Activated CD4-positive, alpha-beta T cell treated with anti-CD3 and anti-CD28 coated beads, Interleukin-2, amount 50 U/mL, for 1 hour (primary cell): ENCODE data around the gene TCERG1L.
"Not testable (repeated sequence)": the region's sequence is repeated elsewhere in the genome, so short reads cannot be mapped to it uniquely, and the experiment has no call there.

ENCODE experiments used
- DNase-seq: peaks from one replicate; pipeline ENCODE4 v3.0.0-alpha.2; 2020

Gene TCERG1L

DNA sequence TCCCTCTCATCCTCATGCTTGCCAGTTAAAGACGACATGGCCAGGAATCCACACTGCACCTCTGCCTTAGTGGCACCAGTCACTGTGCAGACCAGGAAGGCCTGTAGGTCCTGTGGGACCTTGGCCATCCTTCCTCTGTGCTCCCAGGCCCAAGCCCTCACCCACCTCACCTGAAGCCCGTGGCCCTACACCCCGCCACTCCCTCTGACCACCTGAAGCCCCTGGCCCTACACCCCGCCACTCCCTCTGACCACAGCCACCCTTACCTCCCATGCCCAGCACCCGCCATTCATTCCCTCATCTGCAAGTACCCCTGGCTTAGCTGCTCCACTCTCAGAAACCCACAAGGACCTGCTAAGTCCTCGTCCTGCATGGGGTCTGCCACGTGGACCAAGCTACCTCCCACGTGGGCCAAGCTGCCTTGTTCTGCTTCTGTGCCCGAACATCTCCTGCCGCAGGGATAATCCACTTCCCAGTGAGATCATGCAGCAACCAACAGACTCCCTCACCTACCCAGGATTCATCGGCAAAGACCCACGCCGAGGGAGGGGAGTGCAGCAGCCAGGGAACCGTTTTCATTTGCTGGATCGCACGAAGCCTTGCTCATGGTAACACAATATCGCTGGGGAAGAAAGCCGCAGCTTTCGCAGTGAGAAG, 151.2 kb downstream of the TCERG1L start:
- DNase-seq, result no peak

DNA sequence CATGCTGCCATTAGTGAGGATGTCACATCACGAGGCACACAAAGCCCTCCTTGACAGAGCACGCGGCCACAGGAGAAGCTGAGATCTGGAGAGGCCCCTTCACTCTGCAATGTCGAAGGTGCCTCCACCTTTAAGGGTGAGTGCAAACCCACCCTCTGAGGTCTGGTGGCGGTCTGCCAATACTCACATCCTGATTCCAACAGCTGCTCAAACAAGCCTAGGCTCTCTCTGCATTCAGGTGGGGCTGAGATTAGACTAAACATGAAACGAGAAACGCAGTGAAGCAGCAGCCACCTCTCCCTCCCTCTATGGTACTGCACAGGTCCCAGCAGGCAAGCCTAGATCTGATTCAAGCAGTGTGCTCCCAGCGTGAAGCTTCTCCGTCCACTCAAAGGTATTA, 151.8 kb downstream of the TCERG1L start:
- DNase-seq, result no peak

DNA sequence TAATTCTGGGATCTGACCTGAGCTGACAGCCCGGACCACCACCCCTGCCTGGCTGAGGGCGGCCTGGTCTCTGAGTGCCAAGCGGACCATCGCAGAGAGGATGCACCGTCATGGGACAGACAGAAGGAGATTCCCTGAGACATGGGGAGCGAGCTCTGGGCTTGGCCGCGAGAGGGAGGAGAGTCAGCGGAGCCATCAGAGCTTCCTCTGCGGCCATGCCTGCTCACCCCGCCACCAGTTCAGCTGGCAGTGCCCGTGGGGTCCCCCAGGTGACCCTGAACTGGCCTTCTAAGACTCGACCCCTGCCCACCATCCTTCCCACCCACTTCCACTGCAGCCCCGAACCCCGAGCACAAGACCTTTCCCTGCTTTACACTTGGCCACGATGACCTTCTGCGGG, 152.8 kb downstream of the TCERG1L start:
- DNase-seq, result no peak

DNA sequence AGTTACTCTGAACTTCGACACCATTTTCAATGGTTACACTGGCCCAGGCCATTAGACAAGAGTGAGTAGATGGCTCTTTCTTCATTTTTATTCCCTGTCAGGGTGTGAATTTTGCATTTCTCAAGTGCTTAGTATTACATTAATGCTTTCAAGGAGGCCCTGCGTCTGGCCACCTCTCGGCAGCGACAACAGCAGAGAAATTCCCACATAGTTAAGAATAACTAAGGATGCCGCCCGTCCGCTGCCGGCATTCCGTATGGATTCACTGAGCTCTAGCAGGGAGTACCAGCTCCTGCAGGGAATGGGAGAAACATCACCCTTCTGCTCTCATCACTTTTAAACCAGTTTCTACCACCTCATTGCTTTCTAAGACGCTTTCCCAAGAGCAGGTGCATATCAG, 153.6 kb downstream of the TCERG1L start:
- no peak for DNase-seq

DNA sequence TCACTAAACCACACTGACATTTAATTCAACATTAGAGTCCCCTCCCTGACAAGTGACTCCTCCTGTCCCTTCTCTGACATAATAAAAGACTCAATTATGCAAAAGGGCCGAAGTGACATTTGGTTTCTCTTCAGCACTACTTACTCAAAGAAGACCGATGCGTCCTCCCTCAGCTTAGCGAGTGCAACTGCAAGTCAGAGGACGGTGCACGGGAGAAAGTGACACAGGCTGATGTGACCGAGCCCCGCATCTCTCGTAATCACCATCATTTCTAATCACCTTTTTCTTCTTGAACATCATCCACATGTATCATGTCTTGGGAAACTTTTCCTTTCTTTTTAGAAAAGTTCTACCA, 155.7 kb downstream of the TCERG1L start:
- DNase-seq, result no peak

DNA sequence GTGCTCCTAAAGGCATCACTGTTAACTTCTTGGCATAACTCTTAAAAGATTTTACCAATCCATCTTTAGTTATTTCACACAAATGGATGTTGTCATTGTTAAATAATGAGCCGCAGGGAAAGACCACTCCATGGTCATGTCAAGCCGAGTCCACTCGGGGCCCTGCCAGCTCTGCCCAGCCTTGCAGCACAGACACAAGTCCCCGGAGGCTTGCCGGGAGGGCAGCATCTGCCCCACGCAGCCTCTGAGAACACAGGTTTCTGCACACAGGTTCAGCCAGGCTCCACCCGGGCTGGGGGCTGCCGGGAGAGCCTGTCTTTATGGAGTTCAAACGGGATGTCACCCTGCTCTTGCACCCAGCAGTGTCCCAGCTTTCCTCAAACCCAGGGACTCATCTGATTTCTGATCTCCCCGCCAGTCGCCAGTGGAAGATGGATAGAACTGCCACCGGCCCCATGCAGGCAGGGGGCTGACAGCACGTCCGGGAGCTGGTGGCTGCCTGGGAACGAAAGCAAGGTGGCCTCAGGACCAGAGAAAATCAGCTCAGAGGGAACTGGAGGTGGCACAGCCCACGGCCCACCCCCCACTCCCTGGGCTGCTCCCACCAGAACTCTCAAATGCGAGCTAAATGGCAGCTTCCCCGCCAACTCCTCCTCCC, 156.2 kb downstream of the TCERG1L start:
- DNase-seq, result no peak

DNA sequence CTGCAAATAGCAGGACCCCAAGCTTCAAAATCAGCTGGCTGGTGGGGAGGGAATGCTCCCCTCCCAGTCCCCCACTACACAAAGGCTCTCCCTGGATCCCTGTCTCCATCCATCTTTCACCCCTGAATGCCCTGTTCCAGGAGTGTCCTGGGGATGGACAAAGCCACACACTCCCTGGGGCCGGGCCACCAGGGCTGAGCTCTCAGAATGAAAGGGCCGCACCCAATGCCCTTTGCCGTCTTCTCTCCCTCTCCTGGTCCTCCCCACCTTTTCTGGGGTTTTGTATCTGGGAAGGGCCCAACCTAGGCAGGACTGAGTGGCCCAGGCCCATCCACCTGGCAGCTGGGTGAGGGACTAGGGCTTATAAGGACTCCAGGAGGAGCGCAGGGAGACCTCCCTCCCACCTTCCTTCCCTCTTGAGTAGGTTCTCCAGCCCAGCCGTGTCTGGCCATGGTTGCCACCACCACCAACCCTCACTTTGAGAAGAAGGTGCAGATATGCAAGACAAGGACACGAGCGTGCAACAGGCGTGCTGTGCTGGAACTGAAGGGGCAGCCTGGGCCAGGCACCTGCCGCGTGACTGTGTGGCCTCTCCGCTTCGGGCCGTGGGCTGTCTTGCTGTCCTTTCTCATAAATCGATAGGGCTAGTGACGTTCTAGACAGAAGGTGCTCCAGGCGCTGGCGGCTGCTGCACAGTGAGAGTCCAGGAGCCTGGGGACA, 157.1 kb downstream of the TCERG1L start:
- no peak for DNase-seq

DNA sequence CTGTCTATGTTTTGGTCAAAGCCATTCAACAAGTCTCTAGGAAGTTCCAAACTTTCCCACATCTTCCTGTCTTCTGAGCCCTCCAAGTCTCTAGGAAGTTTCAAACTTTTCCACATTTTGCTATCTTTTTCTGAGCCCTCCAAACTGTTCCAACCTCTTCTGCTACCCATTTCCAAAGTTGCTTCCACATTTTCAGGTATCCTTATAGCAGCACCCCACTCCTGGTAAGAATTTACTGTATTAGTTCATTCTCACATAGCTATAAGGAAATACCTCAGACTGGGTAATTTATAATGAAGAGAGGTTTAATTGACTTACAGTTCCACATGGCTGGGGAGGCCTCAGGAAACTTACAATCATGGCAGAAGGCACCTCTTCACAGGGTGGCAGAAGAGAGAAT, 159.1 kb downstream of the TCERG1L start:
- DNase-seq, result not testable (repeated sequence)

DNA sequence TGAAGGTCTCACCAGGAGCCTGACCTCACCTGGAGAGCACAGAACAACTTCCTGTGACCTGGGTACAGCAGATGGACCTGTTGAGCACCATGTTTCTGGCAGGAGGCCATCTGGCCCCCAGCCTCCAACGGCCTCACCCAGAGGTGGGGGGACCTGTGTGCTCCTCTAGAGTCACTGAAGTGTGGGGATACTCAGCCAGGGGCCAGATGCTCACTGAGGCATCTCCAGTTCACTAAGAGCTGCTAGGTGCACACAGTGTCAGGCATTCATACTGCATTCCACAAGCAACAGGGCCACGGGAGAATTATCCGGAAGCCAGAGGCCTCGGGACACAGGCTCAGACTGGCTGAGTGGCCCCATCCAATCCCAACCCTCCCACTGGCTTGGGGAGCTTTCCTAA, 161.4 kb downstream of the TCERG1L start:
- no peak for DNase-seq

DNA sequence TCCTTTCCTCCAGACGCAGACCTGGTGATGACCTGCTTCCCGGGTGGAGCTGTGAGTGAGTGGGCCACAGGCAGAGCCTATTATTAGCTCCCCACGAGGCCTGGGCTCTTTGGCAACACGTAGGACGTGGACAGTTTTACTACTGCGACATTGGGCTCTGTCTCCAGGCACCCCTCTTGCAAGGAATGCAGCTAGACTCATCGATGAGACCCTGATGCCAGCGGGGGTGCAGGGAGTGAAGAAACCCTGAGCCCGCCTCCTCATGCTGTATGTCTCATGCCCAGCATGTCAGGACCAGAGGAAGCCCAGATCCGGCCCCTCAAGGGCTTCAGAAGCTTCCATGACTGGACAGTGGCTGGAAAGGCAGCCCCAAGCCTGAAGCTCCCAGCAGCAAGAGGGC, 161.9 kb downstream of the TCERG1L start:
- DNase-seq, result no peak

DNA sequence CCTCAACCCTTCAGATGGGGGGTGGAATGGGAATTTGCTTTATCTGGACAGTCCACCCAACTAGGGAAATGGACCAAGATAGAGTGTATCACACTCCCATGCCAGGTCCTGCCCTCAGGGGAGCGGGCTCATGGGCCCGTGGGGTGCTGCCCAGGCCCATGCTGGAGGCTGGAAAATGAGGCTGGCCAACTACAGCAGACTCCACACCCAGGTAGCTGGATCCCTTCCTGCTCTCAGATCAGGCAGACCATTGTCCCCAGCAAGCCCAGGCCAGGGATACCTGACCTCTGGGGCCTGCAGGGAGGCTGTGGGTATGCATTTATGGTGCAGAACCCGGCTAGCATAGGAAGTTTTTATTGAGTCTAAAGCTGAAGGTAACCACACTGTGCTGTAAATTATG, 162.4 kb downstream of the TCERG1L start:
- DNase-seq, result no peak

DNA sequence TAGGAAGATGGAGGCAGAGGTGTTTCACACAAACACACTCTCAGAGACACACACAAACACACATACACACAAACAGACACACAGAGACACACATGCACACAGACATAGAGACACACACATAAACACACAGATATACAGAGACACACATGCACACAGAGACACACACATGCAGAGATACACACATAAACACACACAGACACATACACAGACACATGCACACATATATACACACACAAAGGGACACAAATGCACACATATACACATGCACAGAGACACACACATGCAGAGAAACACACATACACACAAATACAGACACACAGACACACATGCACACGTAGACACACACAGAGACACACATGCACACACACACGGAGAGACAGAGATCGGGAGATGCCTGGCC, 163.3 kb downstream of the TCERG1L start:
- DNase-seq, result no peak

DNA sequence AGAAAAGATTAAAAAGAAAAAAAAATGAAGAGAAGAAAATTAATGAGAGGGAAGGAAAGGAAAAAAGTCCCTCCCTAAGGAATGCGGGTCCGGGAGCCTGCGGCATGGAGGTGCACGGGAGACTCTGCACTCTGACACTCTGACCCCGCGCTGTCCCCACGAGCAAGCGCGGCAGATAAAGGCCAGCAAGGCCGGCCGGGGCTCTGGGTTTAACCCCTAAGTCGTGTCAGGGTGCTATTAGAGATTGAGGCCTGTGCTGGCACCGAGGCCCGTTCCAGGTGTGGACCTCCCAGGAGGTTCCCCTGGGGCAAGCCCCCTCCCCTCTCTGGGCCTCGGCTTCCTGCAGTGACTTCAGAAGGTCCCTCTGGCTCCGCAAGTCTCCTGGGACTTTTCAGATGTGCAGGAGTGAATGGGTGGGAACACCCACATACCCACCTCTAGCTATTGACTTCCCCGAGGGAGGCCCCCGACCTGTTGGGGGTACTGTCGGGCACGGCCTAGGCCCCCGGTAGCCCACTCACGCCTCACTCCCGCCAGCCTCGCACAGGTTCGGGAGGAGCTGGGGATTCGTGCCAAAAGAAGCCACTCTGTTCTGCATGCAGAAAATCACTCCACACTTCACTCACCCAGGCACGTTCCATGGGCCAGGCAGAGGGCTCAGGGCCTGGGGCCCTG, 164.1 kb downstream of the TCERG1L start:
- DNase-seq, result no peak

DNA sequence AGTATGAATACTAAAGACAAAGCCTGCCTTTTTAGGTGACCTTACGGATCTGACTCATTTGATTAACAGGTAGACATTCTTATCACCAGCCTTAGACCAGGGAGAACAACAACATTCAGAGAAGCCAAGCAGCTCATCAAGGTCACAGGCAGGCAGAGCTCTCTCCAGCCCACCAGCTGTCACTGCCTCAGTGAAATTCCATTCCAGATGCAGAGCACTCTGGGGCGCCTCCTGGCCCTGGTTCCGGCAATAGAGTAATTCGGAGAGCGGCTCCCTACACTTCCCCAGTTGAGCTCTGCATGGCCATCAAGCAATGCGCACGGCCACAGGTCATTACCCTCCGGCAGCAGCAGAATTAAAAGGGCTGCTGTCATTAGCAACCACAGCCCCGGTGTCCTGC, 164.7 kb downstream of the TCERG1L start:
- no peak for DNase-seq

DNA sequence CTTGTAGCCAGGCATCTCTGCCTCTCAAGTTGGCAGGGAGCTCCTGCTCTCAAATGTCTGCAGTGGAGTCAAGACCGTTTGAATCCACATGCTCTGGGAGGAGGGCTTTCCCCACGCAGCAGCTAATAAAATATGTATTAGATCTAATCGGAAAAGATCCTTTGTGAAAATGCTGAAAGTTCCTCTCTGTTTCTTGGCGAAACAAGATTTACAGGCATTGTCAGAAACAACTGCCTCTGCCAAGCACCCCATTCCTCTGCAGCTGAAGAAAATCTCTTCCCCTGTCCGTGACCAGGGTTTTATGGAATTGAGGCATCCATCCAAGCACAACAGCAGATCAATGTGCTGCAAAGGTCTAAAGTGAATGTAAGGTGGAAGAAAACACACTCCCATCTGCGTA, 165.8 kb downstream of the TCERG1L start:
- no peak for DNase-seq

DNA sequence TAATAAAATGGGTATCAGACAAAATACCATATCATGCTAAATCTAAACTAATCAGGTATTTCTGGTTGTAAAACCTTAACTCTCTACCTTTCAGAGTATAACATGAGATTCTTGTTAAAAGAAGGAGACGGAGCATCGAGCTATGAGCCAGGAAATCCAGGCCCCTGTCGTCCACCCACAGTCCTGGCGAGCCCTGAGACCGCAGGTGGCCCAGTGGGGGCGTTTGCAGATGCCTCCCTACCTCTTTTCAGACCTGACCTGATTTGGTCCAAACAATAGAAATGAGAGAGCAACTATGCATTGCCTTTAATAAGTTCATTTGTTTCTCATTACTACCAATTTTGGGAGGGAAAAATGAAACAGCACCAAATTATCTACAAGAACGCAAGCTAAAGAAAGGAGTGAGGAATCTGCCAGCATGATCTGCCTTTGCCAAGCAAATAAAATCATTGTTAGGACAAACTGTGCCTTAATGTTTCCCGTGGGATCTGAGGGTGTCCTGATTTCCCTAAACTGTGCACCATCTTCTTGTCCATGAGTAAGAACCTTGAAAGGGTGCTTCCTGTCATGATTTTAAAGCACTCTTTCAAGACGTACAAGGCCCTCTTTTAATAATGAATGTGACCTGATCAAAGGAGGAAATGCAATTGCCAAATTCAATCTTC, 166.7 kb downstream of the TCERG1L start:
- no peak for DNase-seq

DNA sequence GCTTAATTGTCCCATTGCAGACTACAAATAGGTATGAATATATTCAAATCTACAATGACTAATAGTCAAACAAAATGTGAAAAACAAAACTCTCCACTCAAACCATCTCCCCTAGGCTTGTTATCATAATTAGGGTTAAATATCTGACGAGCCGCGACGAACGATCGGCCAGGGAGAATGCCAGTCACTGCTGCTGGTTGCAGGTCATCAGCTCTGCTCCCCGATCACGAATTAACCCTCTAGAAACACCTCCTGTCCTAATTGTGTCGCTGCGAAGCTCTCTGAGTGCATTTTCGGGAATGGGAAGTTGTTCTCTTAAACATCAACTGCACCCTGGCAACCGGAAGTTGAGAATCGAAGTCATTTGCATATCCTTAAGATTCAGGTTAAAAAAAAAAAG, 167.3 kb downstream of the TCERG1L start:
- no peak for DNase-seq

DNA sequence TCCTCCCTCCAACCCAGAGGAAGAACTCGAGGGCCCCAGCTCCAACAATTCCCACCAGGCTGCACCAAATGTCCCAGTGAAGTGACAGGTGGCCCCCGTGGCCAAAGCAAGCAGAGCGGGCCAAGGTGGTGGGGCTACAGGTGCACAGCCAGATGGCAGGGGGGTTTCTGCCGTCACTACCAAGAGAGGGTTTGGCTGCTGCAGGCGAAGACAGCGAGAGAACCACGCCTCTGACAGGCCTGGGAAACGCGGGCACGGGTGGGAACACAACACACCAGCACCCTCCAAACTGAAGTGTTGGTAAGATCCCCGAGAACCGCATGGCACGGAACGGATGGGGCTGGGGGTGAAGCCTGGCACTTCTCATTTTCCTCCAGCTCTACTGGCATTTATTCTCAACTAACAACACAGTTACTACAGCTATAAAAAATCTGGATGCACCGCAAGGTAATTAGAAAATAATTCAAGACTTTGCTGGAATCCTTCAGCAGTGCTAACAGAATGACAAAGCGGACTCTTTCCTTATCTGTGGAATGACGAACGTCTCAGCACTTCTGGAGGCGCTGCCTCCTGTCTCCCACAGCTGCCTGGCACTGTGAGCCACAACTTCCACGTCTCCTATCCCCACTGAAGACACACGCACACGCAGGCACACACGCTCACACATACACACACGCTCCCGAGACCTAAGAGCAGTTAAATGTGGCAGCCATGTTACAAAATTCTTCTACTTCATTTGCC, 167.9 kb downstream of the TCERG1L start:
- DNase-seq, result no peak

DNA sequence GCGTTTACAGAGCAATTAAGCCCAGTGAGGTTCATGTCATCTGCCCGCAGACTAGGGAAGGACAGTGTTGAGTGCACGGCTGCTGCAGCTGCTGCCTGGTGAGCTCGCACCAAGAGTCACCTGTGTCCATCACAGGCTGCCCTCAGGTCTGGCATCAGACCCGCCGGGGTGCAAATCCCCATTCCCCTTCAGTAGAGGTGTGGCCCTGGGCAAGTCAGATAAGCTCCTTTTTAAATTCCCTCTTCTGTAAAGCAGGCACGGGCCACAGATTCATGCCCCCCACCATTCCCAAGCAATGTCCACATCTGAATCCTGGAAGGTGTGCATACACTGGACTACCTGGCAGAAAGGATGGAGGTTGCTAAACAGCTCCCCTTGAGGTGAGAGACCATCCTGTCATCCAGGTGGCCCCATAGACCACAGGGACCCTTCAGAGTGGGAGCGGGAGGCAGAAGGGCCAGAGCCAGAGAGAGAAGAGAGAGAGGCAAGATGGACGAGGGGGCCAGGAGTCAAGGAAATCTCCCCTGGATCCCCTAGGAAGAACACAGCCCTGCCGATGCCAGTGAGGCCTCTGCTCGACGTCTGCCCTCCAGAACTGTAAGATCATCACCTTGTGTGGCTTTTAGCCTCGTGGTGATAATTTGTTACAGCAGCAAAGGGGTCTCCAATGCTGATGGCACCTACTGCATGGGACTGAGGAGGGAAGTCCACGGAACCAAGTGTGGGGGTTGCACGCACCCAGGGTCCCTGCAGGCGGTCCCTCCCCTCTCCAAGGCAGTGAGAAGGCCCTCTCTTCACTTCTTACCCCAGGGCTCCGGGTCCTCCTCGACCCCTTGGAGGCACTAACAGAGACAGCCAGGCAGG, 168.8 kb downstream of the TCERG1L start:
- no peak for DNase-seq

DNA sequence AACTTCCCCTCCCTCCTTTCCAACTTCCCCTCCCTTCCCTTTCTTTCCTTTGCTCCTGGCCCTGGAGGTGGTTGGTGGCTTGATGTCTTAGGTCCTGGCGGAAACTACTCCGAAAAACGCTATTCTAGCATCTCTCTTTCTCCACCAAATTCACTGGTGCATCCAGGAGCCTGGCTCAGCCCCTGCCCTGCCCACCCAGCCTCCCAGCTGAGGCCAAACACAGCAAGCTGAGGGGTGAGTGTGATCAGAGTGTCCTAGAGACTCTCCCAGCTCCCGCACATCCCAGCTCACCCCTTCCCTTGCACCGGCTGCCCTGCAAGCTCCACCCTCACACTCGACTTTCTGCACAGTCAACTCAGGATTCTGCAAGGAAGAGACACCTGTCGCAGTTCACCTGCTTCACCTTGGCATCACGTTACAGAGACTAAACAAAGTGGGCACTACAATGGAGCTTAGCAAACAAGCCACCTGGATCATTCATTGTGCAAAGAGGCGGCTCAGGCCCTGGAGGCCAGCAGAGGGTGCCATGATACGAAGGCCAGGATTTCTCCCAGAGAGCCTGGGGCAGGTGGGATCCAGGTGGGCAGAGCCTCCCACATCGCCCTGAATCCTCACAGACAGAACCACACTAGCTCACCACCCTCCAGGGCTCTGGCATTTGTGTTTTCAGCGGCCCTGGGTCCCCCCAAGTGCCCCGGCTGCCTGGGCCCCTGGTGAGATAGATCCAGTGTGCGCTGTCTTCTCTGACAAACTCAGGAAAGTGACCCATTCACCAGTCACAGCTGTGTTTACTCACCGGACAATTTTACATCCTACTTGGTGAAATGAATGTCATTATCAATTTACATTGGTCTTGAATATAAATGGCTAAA, 169.6 kb downstream of the TCERG1L start:
- no peak for DNase-seq

DNA sequence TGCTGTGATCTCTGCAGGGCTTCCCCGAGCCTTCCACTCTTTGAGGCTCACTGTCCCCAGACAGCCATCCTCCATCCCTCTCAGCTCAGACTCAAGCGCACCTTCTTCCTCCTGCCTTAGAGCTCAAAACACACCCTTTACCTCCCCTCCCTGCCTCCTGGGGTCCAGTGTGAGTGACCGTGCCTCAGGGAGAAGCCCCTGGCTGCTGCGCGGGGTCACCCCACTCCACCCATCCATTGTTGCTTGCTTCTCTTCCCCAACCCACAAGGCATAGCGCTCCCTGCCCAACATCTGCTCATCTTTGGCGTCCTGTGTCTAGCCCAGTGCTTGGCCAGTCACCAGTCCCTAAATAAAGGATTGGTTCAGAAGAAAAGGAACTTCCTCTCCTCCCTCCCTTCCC, 170.3 kb downstream of the TCERG1L start:
- DNase-seq, result no peak
